ENCODE data around the gene SLC25A6.
"Not testable (repeated sequence)": the region's sequence is repeated elsewhere in the genome, so short reads cannot be mapped to it uniquely, and the experiment has no call there.

Gene SLC25A6

GRCh38 chrX:1390621-1391369 lies 1.1 kb downstream of the SLC25A6 start:
- in situ Hi-C loops (cut with HindIII; ENCODE audit: low sequenced_read_pairs), result no loop called here

DNA sequence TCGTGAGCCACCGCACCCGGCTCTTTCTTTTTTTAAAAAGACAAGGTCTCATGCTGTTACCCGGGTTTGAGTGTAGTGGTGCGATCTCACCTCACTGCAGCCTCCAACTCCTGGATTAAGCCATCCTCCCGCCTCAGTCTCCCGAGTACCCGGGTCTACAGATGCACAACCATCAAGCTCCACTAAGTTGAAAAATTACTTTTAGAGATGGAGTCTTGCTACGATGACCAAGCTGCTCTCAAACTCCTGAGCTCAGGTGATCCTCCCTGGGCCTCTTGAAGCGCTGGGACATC lies 2.0 kb downstream of the SLC25A6 start:
- in situ Hi-C loops (cut with HindIII; ENCODE audit: low sequenced_read_pairs), result no loop called here

GRCh38 chrX:1389181-1389992 lies 2.5 kb downstream of the SLC25A6 start:
- in situ Hi-C loops (cut with HindIII; ENCODE audit: low sequenced_read_pairs), result no loop called here

- in situ Hi-C loops (cut with HindIII; ENCODE audit: low sequenced_read_pairs), result no loop called here
Observed at GRCh38 chrX:1388651-1389050, 3.3 kb downstream of the SLC25A6 start.

GRCh38 chrX:1387141-1387776 lies 4.7 kb downstream of the SLC25A6 start:
- in situ Hi-C loops (cut with HindIII; ENCODE audit: low sequenced_read_pairs), result no loop called here

DNA sequence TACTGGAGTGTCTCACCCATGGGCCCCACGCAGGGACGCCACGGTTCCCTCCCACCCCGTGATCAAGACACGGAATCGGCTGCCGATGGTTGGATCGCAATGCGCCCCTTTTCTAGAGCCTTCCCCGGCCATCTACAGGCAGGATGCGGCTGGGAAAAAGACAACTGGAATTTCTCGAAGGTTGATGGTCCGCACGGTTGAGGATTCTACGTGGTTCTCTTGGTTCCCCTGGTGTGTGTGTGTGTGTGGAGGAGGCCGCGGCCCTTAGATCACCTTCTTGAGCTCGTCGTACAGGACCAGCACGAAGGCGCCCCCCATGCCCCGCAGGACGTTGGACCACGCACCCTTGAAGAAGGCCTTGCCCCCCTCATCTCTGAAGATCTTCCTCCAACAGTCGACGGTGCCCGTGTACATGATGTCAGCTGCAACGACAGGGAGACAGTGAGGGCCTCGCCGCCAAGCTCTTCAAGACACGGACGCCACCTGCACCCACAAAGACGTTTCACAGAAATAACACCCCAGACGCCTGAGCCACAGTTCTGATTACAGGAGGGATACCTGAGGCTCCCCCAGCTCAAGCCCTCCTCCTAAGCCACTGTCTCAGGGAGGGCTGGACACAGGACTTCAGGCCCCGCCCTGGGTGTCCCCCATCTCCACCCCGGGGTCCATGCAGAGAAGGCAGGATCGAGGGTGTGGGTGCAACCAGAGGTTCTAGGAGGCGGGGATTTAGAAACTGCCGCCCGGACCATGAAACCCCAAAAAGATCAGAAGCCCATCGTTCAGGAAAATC lies 5.4 kb downstream of the SLC25A6 start:
- in situ Hi-C loops (cut with HindIII; ENCODE audit: low sequenced_read_pairs), result no loop called here

DNA sequence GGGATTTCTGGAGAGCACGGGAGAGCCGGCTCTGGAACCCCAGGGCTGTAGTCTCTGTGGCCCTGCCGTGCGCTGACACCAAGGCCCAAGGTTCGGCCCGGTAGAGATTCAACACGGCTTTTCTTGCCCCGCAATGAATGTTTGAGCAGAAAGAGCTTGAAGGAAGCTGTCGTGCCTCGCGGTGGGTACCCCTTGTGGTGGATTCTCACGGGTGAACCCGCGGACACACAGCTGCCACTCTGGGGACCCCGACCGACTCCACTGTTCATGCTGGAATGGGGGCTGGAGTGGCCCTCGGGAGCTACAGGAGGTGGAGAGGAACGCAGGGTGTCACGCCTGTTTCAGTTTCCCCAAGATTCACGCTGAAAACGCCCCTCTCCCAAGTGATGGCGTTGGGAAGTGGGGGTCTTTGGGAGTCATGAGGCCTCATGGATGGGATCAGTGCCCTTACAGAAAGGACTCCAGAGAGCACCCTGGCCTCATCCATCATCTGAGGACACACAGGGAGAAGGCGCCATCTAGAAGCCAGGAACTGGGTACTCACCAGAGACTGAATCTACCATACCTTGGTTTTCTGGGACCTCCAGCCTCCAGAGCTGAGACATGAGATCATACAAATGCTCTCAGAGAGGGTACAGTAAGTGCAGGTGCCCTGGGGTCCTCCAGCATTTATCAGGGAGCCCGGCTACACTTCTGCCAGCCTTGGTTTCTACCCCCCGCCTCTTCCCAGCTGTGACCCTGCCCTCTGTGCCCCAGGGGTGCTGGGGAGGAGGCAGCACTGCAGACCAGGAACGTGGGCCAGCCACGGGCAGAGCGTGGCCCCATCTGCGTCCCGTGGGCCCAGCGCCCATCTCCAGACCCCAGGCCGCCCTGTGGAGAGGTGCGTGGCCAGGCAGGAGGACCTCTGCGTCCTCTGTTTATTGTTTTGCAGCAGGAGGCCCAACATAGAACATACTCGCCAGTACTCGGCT lies 6.4 kb downstream of the SLC25A6 start:
- in situ Hi-C loops (cut with HindIII; ENCODE audit: low sequenced_read_pairs), result no loop called here

DNA sequence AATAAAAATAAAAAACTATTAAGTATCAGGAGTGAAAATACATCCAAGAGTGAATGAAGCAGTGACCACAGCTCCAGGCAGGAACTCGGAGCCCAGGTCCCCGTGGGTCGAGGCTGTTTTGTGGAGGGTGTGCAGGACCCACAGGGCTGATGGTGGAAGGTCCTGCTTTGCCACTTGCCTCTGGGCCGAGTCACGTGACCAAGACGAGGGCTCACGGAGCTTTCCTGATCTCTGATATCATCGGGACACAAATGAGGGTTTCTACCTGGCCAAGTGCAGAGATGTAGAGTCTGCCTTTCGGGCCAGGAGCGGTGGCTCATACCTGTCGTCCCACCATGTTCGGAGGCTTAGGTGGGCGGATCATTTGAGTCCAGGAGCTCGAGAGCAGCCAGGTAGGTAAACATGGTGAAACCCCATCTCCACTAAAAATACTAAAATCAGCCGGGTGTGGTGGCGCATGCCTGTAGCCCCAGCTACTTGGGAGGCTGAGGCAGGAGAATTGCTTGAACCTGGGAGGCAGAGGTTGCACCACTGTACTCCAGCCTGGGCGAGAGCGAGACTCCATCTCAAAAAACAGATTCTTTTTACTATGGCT lies 7.2 kb downstream of the SLC25A6 start:
- in situ Hi-C loops (cut with HindIII; ENCODE audit: low sequenced_read_pairs), result no loop called here

- in situ Hi-C loops (cut with HindIII; ENCODE audit: low sequenced_read_pairs), result no loop called here
Observed at GRCh38 chrX:1380672-1381233, 11.2 kb downstream of the SLC25A6 start.

GRCh38 chrX:1378306-1378759 lies 13.6 kb downstream of the SLC25A6 start:
- in situ Hi-C loops (cut with HindIII; ENCODE audit: low sequenced_read_pairs), result no loop called here

- in situ Hi-C loops (cut with HindIII; ENCODE audit: low sequenced_read_pairs), result no loop called here
Observed at GRCh38 chrX:1368385-1368698, 23.6 kb downstream of the SLC25A6 start.

- in situ Hi-C loops (cut with HindIII; ENCODE audit: low sequenced_read_pairs), result not testable (repeated sequence)
Observed at GRCh38 chrX:1366363-1366762, 25.6 kb downstream of the SLC25A6 start.

DNA sequence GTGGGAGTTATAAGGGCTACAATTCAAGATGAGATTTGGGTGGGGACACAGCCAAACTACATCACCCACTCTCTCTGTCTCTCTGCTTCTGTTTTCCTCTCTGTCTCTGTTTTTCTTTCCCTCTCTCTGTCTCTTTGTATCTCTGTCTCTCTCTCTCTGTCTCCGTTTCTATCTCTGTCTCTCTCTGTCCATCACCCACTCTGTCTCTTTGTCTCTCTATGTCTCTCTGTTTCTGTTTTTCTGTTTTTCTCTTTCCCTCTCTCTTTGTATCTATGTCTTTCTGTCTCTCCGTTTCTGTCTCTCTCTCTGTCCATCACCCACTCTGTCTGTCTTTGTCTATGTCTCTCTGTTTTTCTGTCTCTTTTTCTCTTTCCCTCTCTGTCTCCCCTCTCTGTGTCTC lies 30.0 kb downstream of the SLC25A6 start:
- in situ Hi-C loops (cut with HindIII; ENCODE audit: low sequenced_read_pairs), result no loop called here

- in situ Hi-C loops (cut with HindIII; ENCODE audit: low sequenced_read_pairs), result no loop called here
Observed at GRCh38 chrX:1361275-1361674, 30.6 kb downstream of the SLC25A6 start.

- in situ Hi-C loops (cut with HindIII; ENCODE audit: low sequenced_read_pairs), result no loop called here
Observed at GRCh38 chrX:1360171-1360570, 31.7 kb downstream of the SLC25A6 start.

GRCh38 chrX:1359477-1359873 lies 32.4 kb downstream of the SLC25A6 start:
- in situ Hi-C loops (cut with HindIII; ENCODE audit: low sequenced_read_pairs), result no loop called here

DNA sequence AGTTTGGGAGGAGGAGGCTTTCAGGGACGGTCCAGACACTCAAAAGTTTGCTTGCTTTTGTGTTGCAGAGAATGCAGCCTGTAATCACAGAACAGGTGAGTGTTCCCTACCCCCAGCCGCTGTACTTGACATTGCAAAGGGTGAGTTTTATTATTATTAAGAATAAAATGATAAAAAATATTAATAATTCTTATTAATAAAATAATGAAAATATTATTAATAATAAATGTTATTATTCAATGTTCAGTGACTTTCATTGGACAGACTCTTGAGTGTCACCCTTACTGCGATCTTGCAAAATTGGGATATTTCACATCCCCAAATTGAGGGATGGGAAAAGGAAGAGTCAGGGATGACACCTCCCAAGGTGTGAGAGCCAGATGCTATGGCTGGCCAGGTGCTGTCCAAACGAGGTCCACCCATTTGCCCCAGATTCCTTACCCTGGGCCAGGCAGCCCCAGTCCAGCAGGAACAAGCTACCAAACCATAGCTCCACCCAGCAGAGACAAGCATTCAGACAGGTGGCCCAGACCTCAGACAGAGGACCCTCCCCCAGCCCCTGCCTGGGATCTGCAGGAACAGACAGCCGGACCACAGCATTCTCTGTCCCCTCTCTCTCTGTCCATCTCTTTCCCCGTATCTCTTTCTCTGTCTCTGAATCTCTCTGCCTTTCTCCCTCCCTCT lies 33.0 kb downstream of the SLC25A6 start:
- in situ Hi-C loops (cut with HindIII; ENCODE audit: low sequenced_read_pairs), result no loop called here

DNA sequence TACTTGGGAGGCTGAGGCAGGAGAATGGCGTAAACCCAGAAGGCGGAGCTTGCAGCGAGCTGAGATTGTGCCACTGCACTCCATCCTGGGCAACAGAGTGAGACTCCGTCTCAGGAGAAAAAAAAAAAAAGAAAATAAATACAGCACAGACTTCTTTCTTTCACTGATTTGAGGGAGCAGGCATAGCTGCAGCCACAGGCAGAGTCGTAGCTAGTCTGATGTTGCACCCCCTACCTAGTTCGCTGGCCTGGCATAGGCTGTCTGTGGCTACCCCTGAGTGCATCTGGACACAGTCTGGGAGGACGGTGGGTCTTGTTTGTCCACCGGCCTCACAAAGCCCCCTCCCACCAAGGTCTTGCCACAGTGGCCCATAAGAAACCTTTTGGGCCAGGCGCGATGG lies 33.9 kb downstream of the SLC25A6 start:
- in situ Hi-C loops (cut with HindIII; ENCODE audit: low sequenced_read_pairs), result no loop called here
